H9 (cell line): ENCODE results near the gene CLDN16. TPM values are rescaled to one million over a fixed set of nuclear protein-coding genes. Genes with fewer than 3 reads are reported as not detected.

Experiments used
- DNase-seq: peaks from one replicate; pipeline ENCODE4 v3.0.0-alpha.2; 2017
- H2AFZ ChIP-seq: one replicate; pipeline ENCODE4 v1.6.1; 2013; ENCODE audit warnings: mild to moderate bottlenecking, low read length, control low read depth, moderate library complexity
- H2AK5ac ChIP-seq: 2 replicates; pipeline ENCODE4 v1.6.1; 2013; ENCODE audit warnings: low read length, control low read depth, mixed read lengths; ENCODE audit not compliant: insufficient read length
- H2BK120ac ChIP-seq: one replicate; pipeline ENCODE4 v1.6.1; 2013; ENCODE audit warnings: low read depth, mild to moderate bottlenecking, low read length, control low read depth, inconsistent platforms; ENCODE audit not compliant: poor library complexity, severe bottlenecking
- H2BK12ac ChIP-seq: 2 replicates; pipeline ENCODE4 v1.6.1; 2013; ENCODE audit warnings: low read length, control low read depth, mixed read lengths, low read depth; ENCODE audit not compliant: insufficient read length
- H2BK15ac ChIP-seq: 2 replicates; pipeline ENCODE4 v1.6.1; 2013; ENCODE audit warnings: low read depth, low read length, control low read depth
- H2BK20ac ChIP-seq: one replicate; pipeline ENCODE4 v1.6.1; 2013; ENCODE audit warnings: low read depth, mild to moderate bottlenecking, low read length, control low read depth, inconsistent platforms; ENCODE audit not compliant: poor library complexity, severe bottlenecking
- H2BK5ac ChIP-seq: 2 replicates; pipeline ENCODE4 v1.6.1; 2013; ENCODE audit warnings: low read length, control low read depth, mixed read lengths; ENCODE audit not compliant: insufficient read length
- H3K14ac ChIP-seq: 2 replicates; pipeline ENCODE4 v1.6.1; 2013; ENCODE audit warnings: low read length, control low read depth; ENCODE audit not compliant: insufficient read depth
- H3K18ac ChIP-seq: 2 replicates; pipeline ENCODE4 v1.6.1; 2013; ENCODE audit warnings: low read depth, mild to moderate bottlenecking, mixed read lengths, low read length, control low read depth; ENCODE audit not compliant: insufficient read length
- H3K23ac ChIP-seq: 2 replicates; pipeline ENCODE4 v1.6.1; 2013; ENCODE audit warnings: low read length, control low read depth, mixed read lengths, low read depth; ENCODE audit not compliant: insufficient read length
- H3K23me2 ChIP-seq: 2 replicates; pipeline ENCODE4 v1.6.1; 2013; ENCODE audit warnings: low read depth, mild to moderate bottlenecking, mixed read lengths, low read length, control low read depth; ENCODE audit not compliant: insufficient read length, poor library complexity, severe bottlenecking
- H3K27ac ChIP-seq: 2 replicates; pipeline ENCODE4 v1.5.1; 2013; ENCODE audit warnings: low read length, control low read depth, mixed read lengths, low read depth; ENCODE audit not compliant: insufficient read length
- H3K27me3 ChIP-seq: 2 replicates; pipeline ENCODE4 v1.6.1; 2013; ENCODE audit warnings: low read length, control low read depth, inconsistent platforms; ENCODE audit not compliant: insufficient read depth
- H3K4ac ChIP-seq: 2 replicates; pipeline ENCODE4 v1.6.1; 2013; ENCODE audit warnings: low read depth, mild to moderate bottlenecking, control low read depth, inconsistent platforms, low read length, moderate library complexity
- H3K4me1 ChIP-seq: 2 replicates; pipeline ENCODE4 v1.6.1; 2013; ENCODE audit warnings: low read length, control low read depth, inconsistent platforms; ENCODE audit not compliant: insufficient read depth
- H3K4me2 ChIP-seq: 2 replicates; pipeline ENCODE4 v1.6.1; 2013; ENCODE audit warnings: low read length, control low read depth, mixed read lengths; ENCODE audit not compliant: insufficient read length, insufficient read depth
- H3K56ac ChIP-seq: 2 replicates; pipeline ENCODE4 v1.6.1; 2013; ENCODE audit warnings: low read depth, mild to moderate bottlenecking, mixed read lengths, low read length, control low read depth; ENCODE audit not compliant: insufficient read length
- H3K79me1 ChIP-seq: 2 replicates; pipeline ENCODE4 v1.6.1; 2013; ENCODE audit warnings: low read depth, mild to moderate bottlenecking, moderate library complexity, low read length, control low read depth, inconsistent platforms; ENCODE audit not compliant: insufficient read depth, poor library complexity, severe bottlenecking
- H3K79me2 ChIP-seq: 2 replicates; pipeline ENCODE4 v1.6.1; 2013; ENCODE audit warnings: low read length, control low read depth, inconsistent platforms; ENCODE audit not compliant: insufficient read depth
- H3K9ac ChIP-seq: 2 replicates; pipeline ENCODE4 v1.6.1; 2013; ENCODE audit warnings: low read length, control low read depth, mixed read lengths; ENCODE audit not compliant: insufficient read length; ENCODE audit errors: extremely low read depth
- H3K9me3 ChIP-seq: one replicate; pipeline ENCODE4 v1.6.1; 2013; ENCODE audit warnings: low read depth, low read length, inconsistent platforms; ENCODE audit not compliant: control insufficient read depth
- H3T11ph ChIP-seq: one replicate; pipeline ENCODE4 v1.6.1; 2013; ENCODE audit warnings: mild to moderate bottlenecking, low read length, control low read depth, inconsistent platforms
- H4K20me1 ChIP-seq: one replicate; pipeline ENCODE4 v1.6.1; 2013; ENCODE audit not compliant: control insufficient read depth, insufficient read length, insufficient read depth
- H4K5ac ChIP-seq: 2 replicates; pipeline ENCODE4 v1.6.1; 2013; ENCODE audit warnings: low read depth, mild to moderate bottlenecking, mixed read lengths, low read length, control low read depth; ENCODE audit not compliant: insufficient read length
- H4K8ac ChIP-seq: replicated peaks from 2 replicates; pipeline ENCODE4 v1.6.1; 2013; ENCODE audit warnings: low read length, control low read depth, mixed read lengths, low read depth; ENCODE audit not compliant: insufficient read length
- H4K91ac ChIP-seq: 2 replicates; pipeline ENCODE4 v1.6.1; 2013; ENCODE audit warnings: low read depth, mild to moderate bottlenecking, moderate library complexity, mixed read lengths, low read length, control low read depth; ENCODE audit not compliant: insufficient read length
- H3K27ac Mint-ChIP-seq, 3 experiments: 2 replicates in 2 of 3; 3 replicates in 1 of 3; pipeline ENCODE4 v1.8.0; 2020 to 2021; ENCODE audit warnings: mixed read lengths in 3 of 3, mild to moderate bottlenecking in 1 of 3, moderate library complexity in 1 of 3
- H3K27me3 Mint-ChIP-seq: 2 replicates; pipeline ENCODE4 v1.8.0; 2021; ENCODE audit warnings: low read depth, mild to moderate bottlenecking, moderate library complexity, mixed read lengths
- H3K36me3 Mint-ChIP-seq, 3 experiments: 2 replicates in 2 of 3; 3 replicates in 1 of 3; pipeline ENCODE4 v1.8.0; 2020 to 2021; ENCODE audit warnings: low read depth in 3 of 3, mixed read lengths in 3 of 3; ENCODE audit not compliant: insufficient read depth in 1 of 3
- H3K4me1 Mint-ChIP-seq, 2 experiments: 2 replicates each; pipeline ENCODE4 v1.8.0; 2020; ENCODE audit warnings: mixed read lengths in 2 of 2
- H3K4me3 Mint-ChIP-seq, 2 experiments: 2 replicates in 1 of 2; 3 replicates in 1 of 2; pipeline ENCODE4 v1.8.0; 2020 to 2021; ENCODE audit warnings: mild to moderate bottlenecking in 2 of 2, mixed read lengths in 2 of 2, moderate library complexity in 1 of 2
- H3K9me3 Mint-ChIP-seq, 2 experiments: 2 replicates in 1 of 2; 3 replicates in 1 of 2; pipeline ENCODE4 v1.8.0; 2020; ENCODE audit warnings: mild to moderate bottlenecking in 2 of 2, mixed read lengths in 2 of 2, moderate library complexity in 1 of 2
- CTCF ChIP-seq: fragments of 200-600 bp; sonication (generic); conservative IDR thresholded peaks from 3 replicates; pipeline ENCODE4 v1.8.0; 2021; ENCODE audit warnings: antibody characterized with exemption, mild to moderate bottlenecking
- WGBS: extraction: QIAGEN DNeasy Blood & Tissue Kit; methylation state at CpG from one replicate; pipeline ENCODE4 v1.1.7; 2013; ENCODE audit warnings: missing lambda C conversion rate, low lambda C conversion rate, mixed read lengths; ENCODE audit not compliant: insufficient read length; ENCODE audit errors: extremely low coverage; 5-methylcytosine and 5-hydroxymethylcytosine counted together
- total RNA-seq: library from RNA; stranded (reverse); gene quantifications from 2 replicates; pipeline ENCODE4 v1.2.1, GENCODE V29; 2021

The CLDN16 gene
- total RNA-seq, 1 experiment from 2014 or later, result not detected

GRCh38 chr3:190435618-190436017 lies 47.7 kb downstream of the CLDN16 start:
- no peak overlapping the region for H4K8ac ChIP-seq
- H4K91ac ChIP-seq, result no peak overlapping the region
- 0 out of 4 replicates have a peak, but pooled peaks cover 0 to 2% of the 10 kb centered on the region in 2 experiments for H3K4me1 Mint-ChIP-seq
- no peak overlapping the region for H3K14ac ChIP-seq
- H2BK12ac ChIP-seq, result no peak overlapping the region
- no peak overlapping the region for H2AK5ac ChIP-seq
- no peak overlapping the region for H3K18ac ChIP-seq
- no peaks in the 10 kb centered on the region for H3K79me1 ChIP-seq
- H3K9me3 ChIP-seq, result no peaks in the 10 kb centered on the region
- H3K56ac ChIP-seq, result no peak overlapping the region
- H3K27me3 ChIP-seq, result no peaks in the 10 kb centered on the region
- no peaks in the 10 kb centered on the region for H3K79me2 ChIP-seq
- no peak overlapping the region for H3K27ac Mint-ChIP-seq
- no CpG with 5 or more reads among the region's 3 CpGs for WGBS
- no peak overlapping the region for H4K5ac ChIP-seq
- no peak overlapping the region for H3K4ac ChIP-seq
- no peak overlapping the region for H3T11ph ChIP-seq
- H3K36me3 Mint-ChIP-seq, result no peaks in the 10 kb centered on the region; a peak in 1 of 7 replicates
- H4K20me1 ChIP-seq, result no peaks in the 10 kb centered on the region
- no peak overlapping the region for H2BK5ac ChIP-seq
- H3K27me3 Mint-ChIP-seq, result no peaks in the 10 kb centered on the region; the same call in none of the 2 replicates
- no peak for DNase-seq
- H2BK20ac ChIP-seq, result no peak overlapping the region
- no peak overlapping the region for H3K4me3 Mint-ChIP-seq
- H3K23me2 ChIP-seq, result no peaks in the 10 kb centered on the region
- no peak overlapping the region for H3K9ac ChIP-seq
- H3K23ac ChIP-seq, result no peak overlapping the region
- H2BK15ac ChIP-seq, result no peak overlapping the region
- H3K27ac ChIP-seq, result no peak overlapping the region
- H3K4me1 ChIP-seq, result no peaks in the 10 kb centered on the region
- H2BK120ac ChIP-seq, result no peak overlapping the region
- peaks cover 0 to 2% of the 10 kb centered on the region in 2 experiments; a peak in 1 of 5 replicates for H3K9me3 Mint-ChIP-seq
- H3K4me2 ChIP-seq, result no peak overlapping the region
- no peak overlapping the region for H2AFZ ChIP-seq
- TF ChIP-seq CTCF, result no peak
